ENCODE data around the gene LUC7L3. TPM values are rescaled to one million over a fixed set of nuclear protein-coding genes. Genes with fewer than 3 reads are reported as not detected.
A peak's percentile ranks its signal among the peaks of the same experiment; 100 is the strongest.

LUC7L3 gene
- total and polyA plus RNA-seq, 2 experiments from 2014 or later, result 69.3 to 501 TPM

DNA sequence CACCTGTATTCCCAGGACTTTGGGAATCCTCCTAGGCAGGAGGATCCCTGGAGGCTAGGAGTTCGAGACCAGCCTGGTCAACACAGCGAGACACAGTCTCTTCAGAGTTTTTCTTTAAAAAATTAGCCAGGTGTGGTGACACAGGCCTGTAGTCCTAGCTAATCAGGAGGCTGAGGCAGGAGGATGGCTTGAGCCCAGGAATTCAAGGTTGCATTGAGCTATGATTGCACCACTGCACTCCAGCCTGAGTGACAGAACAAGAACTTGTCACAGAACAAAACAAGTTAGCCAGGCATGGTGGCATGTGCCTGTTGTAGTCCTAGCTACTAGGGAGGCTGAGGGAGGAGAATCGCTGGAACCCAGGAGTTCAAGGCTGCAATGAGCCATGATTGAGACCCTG lies 36.5 kb upstream of the LUC7L3 start:
- Mint-ChIP-seq H3K36me3 (ENCODE audit: low read depth) (no peaks in the 10 kb centered on the region), H3K9me3 (no peaks in the 10 kb centered on the region), H3K27ac (no peak overlapping the region), H3K4me3 (no peak overlapping the region), H3K4me1 (peaks cover 26% of the 10 kb centered on the region), H3K27me3 (ENCODE audit: insufficient read depth, low read depth, poor library complexity) (peaks cover 7% of the 10 kb centered on the region)
- H2AFZ ChIP-seq, result no peak overlapping the region
- H3K36me3 ChIP-seq (ENCODE audit: insufficient read depth), result no peaks in the 10 kb centered on the region
- H3K79me2 ChIP-seq (replicated peaks; ENCODE audit: insufficient read depth), result no peaks in the 10 kb centered on the region
- no peaks in the 10 kb centered on the region for H3F3A ChIP-seq (replicated peaks; ENCODE audit: low read depth)
- no peaks in the 10 kb centered on the region for H4K20me1 ChIP-seq (replicated peaks; ENCODE audit: insufficient read depth)
- no peak for TF ChIP-seq STAT1 (IDR thresholded peaks at IDR 0.05; ENCODE audit: unreplicated experiment)
- H3K27me3 ChIP-seq (ENCODE audit: insufficient read depth), result no peaks in the 10 kb centered on the region
- ATAC-seq, result no peak
- H3K9me2 ChIP-seq (ENCODE audit: insufficient read depth), result no peaks in the 10 kb centered on the region
- no peak overlapping the region for H3K4me2 ChIP-seq
- H3K27ac ChIP-seq (ENCODE audit: low read depth), result no peak overlapping the region
- DNase-seq (ENCODE audit: low spot score), result no peak
- 0 out of 2 replicates have a peak, but pooled peaks cover 3% of the 10 kb centered on the region for H3K4me1 ChIP-seq (ENCODE audit: insufficient read depth)
- no peak overlapping the region for H3K4me3 ChIP-seq

DNA sequence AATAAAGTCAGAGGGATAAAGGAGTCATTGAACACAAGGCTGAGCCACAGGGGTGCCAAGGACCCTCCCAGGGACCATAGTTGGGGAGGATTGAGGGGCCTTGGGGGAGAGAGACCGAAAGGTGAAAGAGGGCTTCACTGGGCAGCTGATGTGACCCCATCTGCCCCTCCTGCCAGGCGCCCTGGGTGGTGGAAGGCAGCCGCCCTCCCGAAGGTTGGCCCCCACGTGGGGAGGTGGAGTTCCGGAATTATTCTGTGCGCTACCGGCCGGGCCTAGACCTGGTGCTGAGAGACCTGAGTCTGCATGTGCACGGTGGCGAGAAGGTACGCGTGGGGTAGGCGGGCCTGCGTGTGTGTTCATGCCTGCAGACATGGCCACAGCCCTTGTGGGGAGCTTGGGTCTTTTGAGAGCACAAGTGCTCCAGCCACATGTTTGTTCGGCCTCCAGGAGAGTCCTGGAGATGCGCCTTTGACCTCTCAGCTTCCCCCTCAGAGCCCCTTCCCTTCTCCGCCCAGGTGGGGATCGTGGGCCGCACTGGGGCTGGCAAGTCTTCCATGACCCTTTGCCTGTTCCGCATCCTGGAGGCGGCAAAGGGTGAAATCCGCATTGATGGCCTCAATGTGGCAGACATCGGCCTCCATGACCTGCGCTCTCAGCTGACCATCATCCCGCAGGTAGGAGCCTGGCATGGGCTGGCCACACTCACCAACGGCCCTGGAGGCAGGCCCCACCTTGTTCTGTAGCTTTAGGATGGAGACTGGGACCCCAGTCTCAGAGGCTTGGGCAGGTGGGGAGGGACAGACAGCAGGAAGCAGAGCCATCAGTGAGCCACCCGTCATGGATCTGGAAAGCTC lies 35.7 kb upstream of the LUC7L3 start:
- H3F3A ChIP-seq (replicated peaks; ENCODE audit: low read depth), result no peaks in the 10 kb centered on the region
- no peak overlapping the region for H3K4me3 Mint-ChIP-seq
- H3K9me3 Mint-ChIP-seq, result no peaks in the 10 kb centered on the region
- H3K36me3 ChIP-seq (ENCODE audit: insufficient read depth), result no peaks in the 10 kb centered on the region
- no peaks in the 10 kb centered on the region for H4K20me1 ChIP-seq (replicated peaks; ENCODE audit: insufficient read depth)
- no peak overlapping the region for H3K27ac ChIP-seq (ENCODE audit: low read depth)
- H3K27ac Mint-ChIP-seq, result no peak overlapping the region
- no peak overlapping the region for H3K4me2 ChIP-seq
- no peaks in the 10 kb centered on the region for H3K9me2 ChIP-seq (ENCODE audit: insufficient read depth)
- H3K79me2 ChIP-seq (replicated peaks; ENCODE audit: insufficient read depth), result no peaks in the 10 kb centered on the region
- peaks cover 26% of the 10 kb centered on the region for H3K4me1 Mint-ChIP-seq
- peak overlapping the region; percentile 52; the same call in 1 of the 2 replicates for H2AFZ ChIP-seq
- no peak for DNase-seq (ENCODE audit: low spot score)
- no peaks in the 10 kb centered on the region for H3K36me3 Mint-ChIP-seq (ENCODE audit: low read depth)
- ATAC-seq, result no peak
- H3K4me3 ChIP-seq, result no peak overlapping the region
- peaks cover 7% of the 10 kb centered on the region for H3K27me3 Mint-ChIP-seq (ENCODE audit: insufficient read depth, low read depth, poor library complexity)
- H3K4me1 ChIP-seq (ENCODE audit: insufficient read depth), result 0 out of 2 replicates have a peak, but pooled peaks cover 3% of the 10 kb centered on the region
- H3K27me3 ChIP-seq (ENCODE audit: insufficient read depth), result no peaks in the 10 kb centered on the region
- TF ChIP-seq EZH2 (IDR thresholded peaks at IDR 0.05; ENCODE audit: low read depth, unreplicated experiment), result no peak
- TF ChIP-seq, protein P1, sequence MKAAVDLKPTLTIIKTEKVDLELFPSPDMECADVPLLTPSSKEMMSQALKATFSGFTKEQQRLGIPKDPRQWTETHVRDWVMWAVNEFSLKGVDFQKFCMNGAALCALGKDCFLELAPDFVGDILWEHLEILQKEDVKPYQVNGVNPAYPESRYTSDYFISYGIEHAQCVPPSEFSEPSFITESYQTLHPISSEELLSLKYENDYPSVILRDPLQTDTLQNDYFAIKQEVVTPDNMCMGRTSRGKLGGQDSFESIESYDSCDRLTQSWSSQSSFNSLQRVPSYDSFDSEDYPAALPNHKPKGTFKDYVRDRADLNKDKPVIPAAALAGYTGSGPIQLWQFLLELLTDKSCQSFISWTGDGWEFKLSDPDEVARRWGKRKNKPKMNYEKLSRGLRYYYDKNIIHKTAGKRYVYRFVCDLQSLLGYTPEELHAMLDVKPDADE (IDR thresholded peaks at IDR 0.05), result no peak
- no peak for TF ChIP-seq NANOG (IDR thresholded peaks at IDR 0.05; ENCODE audit: borderline replicate concordance)
- no peak for TF ChIP-seq CTCF (conservative IDR thresholded peaks at IDR 0.05; ENCODE audit: low read depth in 2 of 2)
- TF ChIP-seq CREB1 (CRISPR knock-in tag; IDR thresholded peaks at IDR 0.05; ENCODE audit: low read depth), result no peak
- no peak for TF ChIP-seq ZNF462 (CRISPR knock-in tag; IDR thresholded peaks at IDR 0.05)
- no peak for TF ChIP-seq POLR2AphosphoS5 (IDR thresholded peaks at IDR 0.05; ENCODE audit: low read depth)

Measured in GM23338 (cell line).